ENCODE data around the gene MOB1B.
A peak's percentile ranks its signal among the peaks of the same experiment; 100 is the strongest.

Gene MOB1B

DNA sequence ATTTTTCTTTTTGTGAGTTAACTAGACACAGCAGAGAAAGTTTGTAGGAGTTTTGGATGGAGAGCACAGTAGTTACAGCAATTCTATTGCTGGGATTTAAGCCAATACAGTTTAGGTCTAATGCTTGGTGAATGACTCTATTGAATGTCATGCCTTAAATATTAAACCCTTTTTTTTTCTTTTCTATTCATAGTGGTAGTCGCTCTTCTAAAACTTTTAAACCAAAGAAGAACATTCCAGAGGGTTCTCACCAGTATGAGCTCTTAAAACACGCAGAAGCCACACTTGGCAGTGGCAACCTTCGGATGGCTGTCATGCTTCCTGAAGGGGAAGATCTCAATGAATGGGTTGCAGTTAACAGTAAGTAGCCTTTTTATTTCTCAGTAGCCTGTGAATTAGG, 56.5 kb downstream of the MOB1B start:
- peak; percentile 86 for DNase-seq (ENCODE audit: low read depth, low spot score)
- ChIA-PET POLR2A (interaction anchor here (0.6 to 0.8 kb wide), 2 partner anchors 13 to 36 kb away, joined by 3 to 4 read pairs; no protein-coding TSS in a partner anchor), CTCF (interaction anchor here (1.1 to 1.5 kb wide), 2 partner anchors 9 to 51 kb away, joined by 3 to 5 read pairs; no protein-coding TSS in a partner anchor)
- no peak overlapping the region for H3K4me3 ChIP-seq (ENCODE audit: low read depth, low read length)
- TF ChIP-seq CTCF (IDR thresholded peaks at IDR 0.05; ENCODE audit: insufficient read depth, low read length, missing control alignments), result no peak

- no peak for DNase-seq (ENCODE audit: low read depth, low spot score)
- TF ChIP-seq CTCF (IDR thresholded peaks at IDR 0.05; ENCODE audit: insufficient read depth, low read length, missing control alignments), result no peak
- ChIA-PET CTCF (no interaction called here), POLR2A (interaction anchor here (1.2 kb wide), 1 partner anchor 209 kb away, joined by 3 read pairs; no protein-coding TSS in a partner anchor)
- no peak overlapping the region for H3K4me3 ChIP-seq (ENCODE audit: low read depth, low read length)
Observed at GRCh38 chr4:70969076-70969475, 66.9 kb downstream of the MOB1B start.

- DNase-seq (ENCODE audit: low read depth, low spot score), result no peak
- no peak overlapping the region for H3K4me3 ChIP-seq (ENCODE audit: low read depth, low read length)
- TF ChIP-seq CTCF (IDR thresholded peaks at IDR 0.05; ENCODE audit: insufficient read depth, low read length, missing control alignments), result no peak
- ChIA-PET POLR2A (no interaction called here), CTCF (no interaction called here)
Observed at GRCh38 chr4:70976252-70976651, 74.1 kb downstream of the MOB1B start.

DNA sequence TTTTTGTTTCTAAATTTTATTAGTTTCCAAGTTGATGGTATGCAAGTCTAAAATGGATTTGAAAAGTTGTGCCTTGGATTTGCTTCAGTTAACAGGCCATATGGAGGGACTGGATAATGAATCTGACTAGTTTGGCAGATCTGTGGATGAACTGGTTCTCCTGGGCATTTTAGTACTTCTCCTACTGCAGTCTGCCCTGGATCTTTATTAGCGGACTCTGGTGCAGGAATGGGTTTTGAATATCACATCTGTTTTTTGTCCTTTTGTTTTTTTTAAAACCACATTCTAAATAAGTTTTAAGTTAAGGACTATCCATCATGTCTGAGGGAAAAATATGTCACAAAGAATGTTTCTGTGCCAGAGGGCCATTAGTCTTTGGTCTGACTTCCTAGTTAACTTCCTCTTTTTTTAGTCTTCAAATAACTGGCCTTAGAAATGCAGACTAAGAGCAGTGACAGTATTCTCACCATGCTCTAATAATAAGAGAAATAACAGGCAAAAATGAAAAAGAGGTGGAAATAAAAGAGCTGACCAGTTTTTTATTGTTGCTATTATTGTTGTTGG, 77.4 kb downstream of the MOB1B start:
- ChIA-PET CTCF (no interaction called here), POLR2A (no interaction called here)
- no peak overlapping the region for H3K4me3 ChIP-seq (ENCODE audit: low read depth, low read length)
- TF ChIP-seq CTCF (IDR thresholded peaks at IDR 0.05; ENCODE audit: insufficient read depth, low read length, missing control alignments), result no peak
- no peak for DNase-seq (ENCODE audit: low read depth, low spot score)

GRCh38 chr4:70980196-70980595, 78.0 kb downstream of the MOB1B start:
- ChIA-PET POLR2A (no interaction called here), CTCF (no interaction called here)
- DNase-seq (ENCODE audit: low read depth, low spot score), result no peak
- TF ChIP-seq CTCF (IDR thresholded peaks at IDR 0.05; ENCODE audit: insufficient read depth, low read length, missing control alignments), result no peak
- no peak overlapping the region for H3K4me3 ChIP-seq (ENCODE audit: low read depth, low read length)

DNA sequence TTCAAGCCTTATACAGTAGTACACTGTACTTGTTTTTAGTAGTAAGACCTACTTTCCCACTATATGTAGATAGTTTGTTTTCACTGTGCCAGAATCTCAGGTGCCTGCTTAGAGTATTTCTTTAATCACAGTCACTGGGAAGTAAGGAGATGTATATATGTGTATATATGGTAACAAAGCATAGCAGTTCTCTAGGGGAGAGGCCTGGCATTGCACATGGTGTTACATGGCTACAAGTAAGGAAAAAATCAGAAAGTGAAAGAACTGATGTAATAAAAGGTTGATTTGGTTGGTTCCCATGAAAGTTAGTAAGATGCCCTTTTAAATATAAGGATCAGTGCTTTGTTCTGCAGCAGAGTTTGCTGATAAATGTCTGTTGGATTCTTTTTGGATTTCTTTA, 81.9 kb downstream of the MOB1B start:
- no peak for TF ChIP-seq CTCF (IDR thresholded peaks at IDR 0.05; ENCODE audit: insufficient read depth, low read length, missing control alignments)

More for the DNA sequence above, 81.9 kb downstream of the MOB1B start:
- H3K4me3 ChIP-seq (ENCODE audit: low read depth, low read length), result no peak overlapping the region
- ChIA-PET CTCF (no interaction called here), POLR2A (no interaction called here)
- DNase-seq (ENCODE audit: low read depth, low spot score), result no peak

Data from AG04449 (cell line).